ENCODE data around the gene EHHADH.
"Not testable (repeated sequence)": the region's sequence is repeated elsewhere in the genome, so short reads cannot be mapped to it uniquely, and the experiment has no call there.

Gene EHHADH

GRCh38 chr3:185250653-185251052 is 3.2 kb downstream of the EHHADH start:
- DNase-seq, result no peak

- no peak for DNase-seq
Measured at GRCh38 chr3:185250247-185250646, 3.6 kb downstream of the EHHADH start.

- no peak for DNase-seq
Measured at GRCh38 chr3:185242642-185243041, 11.2 kb downstream of the EHHADH start.

- DNase-seq, result no peak
Measured at GRCh38 chr3:185236969-185237368, 16.9 kb downstream of the EHHADH start.

GRCh38 chr3:185233328-185233727 is 20.5 kb downstream of the EHHADH start:
- no peak for DNase-seq

- DNase-seq, result not testable (repeated sequence)
Measured at GRCh38 chr3:185226526-185226925, 27.3 kb downstream of the EHHADH start.

- no peak for DNase-seq
Measured at GRCh38 chr3:185225523-185225922, 28.3 kb downstream of the EHHADH start.

GRCh38 chr3:185225080-185225479 is 28.8 kb downstream of the EHHADH start:
- no peak for DNase-seq

- no peak for DNase-seq
Measured at GRCh38 chr3:185221203-185221602, 32.6 kb downstream of the EHHADH start.

GRCh38 chr3:185216607-185216958 is 37.3 kb downstream of the EHHADH start:
- no peak for DNase-seq

GRCh38 chr3:185215873-185216606 is 37.8 kb downstream of the EHHADH start:
- DNase-seq, result no peak

- no peak for DNase-seq
Measured at GRCh38 chr3:185212559-185212958, 41.3 kb downstream of the EHHADH start.

- no peak for DNase-seq
Measured at GRCh38 chr3:185212086-185212485, 41.8 kb downstream of the EHHADH start.

- no peak for DNase-seq
Measured at GRCh38 chr3:185210621-185211142, 43.2 kb downstream of the EHHADH start.

- no peak for DNase-seq
Measured at GRCh38 chr3:185208823-185209222, 45.0 kb downstream of the EHHADH start.

GRCh38 chr3:185207931-185208746 is 45.7 kb downstream of the EHHADH start:
- no peak for DNase-seq

GRCh38 chr3:185207481-185207880 is 46.4 kb downstream of the EHHADH start:
- no peak for DNase-seq

- DNase-seq, result no peak
Measured at GRCh38 chr3:185205865-185206264, 48.0 kb downstream of the EHHADH start.

GRCh38 chr3:185204894-185205293 is 49.0 kb downstream of the EHHADH start:
- no peak for DNase-seq

- no peak for DNase-seq
Measured at GRCh38 chr3:185200639-185201038, 53.2 kb downstream of the EHHADH start.

- no peak for DNase-seq
Measured at GRCh38 chr3:185199671-185200070, 54.2 kb downstream of the EHHADH start.

- no peak for DNase-seq
Measured at GRCh38 chr3:185199206-185199605, 54.6 kb downstream of the EHHADH start.

- no peak for DNase-seq
Measured at GRCh38 chr3:185197068-185197467, 56.8 kb downstream of the EHHADH start.

- DNase-seq, result no peak
Measured at GRCh38 chr3:185195652-185196051, 58.2 kb downstream of the EHHADH start.

Measured in stimulated activated CD8-positive, alpha-beta memory T cell treated with anti-CD3 and anti-CD28 coated beads, Interleukin-4, amount 100 ng/mL, for 48 hours (primary cell).